Bone marrow (tissue), 2 donors: Measurements from ENCODE around the gene TM9SF4.

ENCODE experiments used
- DNase-seq, 2 donors: peaks; one replicate each; lab custom pipeline; 2025; lab: John Stamatoyannopoulos, UW

Gene TM9SF4

DNA sequence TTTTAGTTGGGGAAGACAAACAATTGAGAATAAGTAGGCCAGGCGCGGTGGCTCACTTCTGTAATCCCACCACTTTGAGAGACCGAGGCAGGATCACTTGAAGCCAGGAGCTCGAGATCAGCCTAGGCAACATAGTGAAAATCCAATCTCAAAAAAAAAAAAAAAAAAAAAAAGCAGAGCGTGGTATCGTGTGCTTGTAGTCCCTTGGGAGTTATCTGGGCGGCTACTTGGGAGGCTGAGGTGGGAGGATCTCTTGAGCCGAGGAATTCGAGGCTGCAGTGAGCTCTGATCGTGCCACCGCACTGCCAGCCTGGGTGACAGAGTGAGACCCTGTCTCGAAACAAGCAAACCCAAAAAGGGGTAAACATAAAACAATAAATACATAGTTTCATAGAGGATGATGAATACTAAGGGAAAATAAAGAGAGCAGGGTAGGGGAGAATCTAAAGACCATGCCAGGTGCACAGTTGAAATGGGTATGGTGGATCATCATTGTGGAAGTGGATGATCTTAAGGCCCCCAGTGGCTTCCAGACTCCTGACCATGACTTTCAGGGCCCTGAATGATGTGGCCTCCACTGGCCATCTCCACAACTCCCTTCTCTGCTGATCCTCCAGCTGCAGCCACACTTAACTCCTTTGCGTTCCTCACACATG is 99.1 kb downstream of the TM9SF4 start:
- no peak for DNase-seq

DNA sequence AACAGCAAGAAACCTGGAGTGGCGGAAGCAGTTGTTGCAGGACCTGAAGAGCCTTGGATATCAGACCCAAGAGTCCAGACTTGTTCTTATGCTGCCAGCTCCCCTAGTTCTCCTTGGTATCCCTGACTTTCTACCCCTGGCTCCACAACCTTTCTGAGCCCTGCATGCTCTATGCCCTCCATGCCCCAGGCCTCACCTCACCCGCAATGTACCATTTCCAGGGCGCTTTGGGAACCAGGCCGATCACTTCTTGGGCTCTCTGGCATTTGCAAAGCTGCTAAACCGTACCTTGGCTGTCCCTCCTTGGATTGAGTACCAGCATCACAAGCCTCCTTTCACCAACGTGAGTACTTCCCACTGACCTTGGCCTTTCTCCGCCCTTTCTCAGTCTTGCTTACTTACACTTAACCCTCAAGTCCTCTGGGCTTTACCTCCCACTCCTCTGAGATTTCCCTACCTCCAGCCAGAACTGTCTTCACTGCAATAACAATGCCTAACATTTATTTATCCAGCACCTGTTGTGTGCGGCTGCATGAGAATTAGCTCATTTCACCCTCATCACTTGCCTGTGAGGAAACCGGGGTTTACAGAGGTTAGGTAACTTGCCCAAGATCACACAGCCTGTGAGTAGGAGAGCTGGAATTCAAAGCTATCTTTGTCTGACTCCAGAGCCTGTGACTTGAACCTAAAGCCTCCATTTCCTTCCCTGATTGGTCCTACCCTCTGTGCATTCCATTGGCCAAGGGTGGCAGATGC is 100.5 kb downstream of the TM9SF4 start:
- DNase-seq, result no peak

DNA sequence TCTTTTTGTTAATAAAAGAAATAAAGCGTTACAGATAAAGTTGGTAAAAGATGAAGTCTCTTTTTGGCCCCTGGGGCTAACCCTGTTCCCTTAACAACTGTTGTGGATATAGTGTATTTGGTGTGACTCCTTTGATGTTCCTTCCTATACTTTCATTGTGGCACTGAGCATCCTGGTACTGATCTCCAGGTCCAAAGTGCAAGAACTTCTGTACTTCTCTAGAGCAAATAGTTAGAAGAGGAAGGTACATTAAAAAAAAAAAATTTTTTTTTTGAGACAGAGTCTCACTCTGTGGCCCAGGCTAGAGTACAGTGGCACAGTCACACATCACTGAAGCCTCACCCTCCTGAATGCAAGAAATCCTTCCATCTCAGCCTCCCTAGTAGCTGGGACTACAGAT is 104.4 kb downstream of the TM9SF4 start:
- no peak for DNase-seq

DNA sequence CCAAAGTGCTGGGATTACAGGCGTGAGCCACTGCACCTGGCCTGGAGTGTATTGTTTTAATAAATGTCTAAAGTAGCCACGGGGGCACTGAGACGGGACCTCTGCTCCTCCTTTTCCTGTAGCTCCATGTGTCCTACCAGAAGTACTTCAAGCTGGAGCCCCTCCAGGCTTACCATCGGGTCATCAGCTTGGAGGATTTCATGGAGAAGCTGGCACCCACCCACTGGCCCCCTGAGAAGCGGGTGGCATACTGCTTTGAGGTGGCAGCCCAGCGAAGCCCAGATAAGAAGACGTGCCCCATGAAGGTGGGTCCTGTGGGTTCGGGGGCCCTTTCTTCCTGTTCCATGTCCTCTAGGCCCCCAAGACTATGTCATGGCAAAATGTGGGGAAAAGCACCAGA is 105.6 kb downstream of the TM9SF4 start:
- no peak for DNase-seq

DNA sequence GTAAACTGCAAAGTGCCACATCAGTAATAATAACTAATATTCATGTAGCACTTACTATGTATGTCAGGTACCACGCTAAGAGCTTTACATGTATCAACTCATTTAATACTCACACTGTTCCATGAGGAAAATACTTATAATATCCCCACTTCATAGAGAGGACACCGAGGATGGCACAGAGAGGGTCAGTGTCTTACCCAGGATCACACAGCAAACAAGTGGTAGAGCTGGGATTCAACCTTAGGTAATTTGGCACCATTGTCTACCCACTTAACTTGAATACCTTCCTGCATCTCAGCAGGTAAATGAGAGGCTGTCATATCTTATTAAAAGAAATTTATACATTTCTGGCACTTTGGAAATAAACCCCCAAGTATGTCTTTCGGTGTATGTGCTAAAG is 106.2 kb downstream of the TM9SF4 start:
- DNase-seq, result no peak

DNA sequence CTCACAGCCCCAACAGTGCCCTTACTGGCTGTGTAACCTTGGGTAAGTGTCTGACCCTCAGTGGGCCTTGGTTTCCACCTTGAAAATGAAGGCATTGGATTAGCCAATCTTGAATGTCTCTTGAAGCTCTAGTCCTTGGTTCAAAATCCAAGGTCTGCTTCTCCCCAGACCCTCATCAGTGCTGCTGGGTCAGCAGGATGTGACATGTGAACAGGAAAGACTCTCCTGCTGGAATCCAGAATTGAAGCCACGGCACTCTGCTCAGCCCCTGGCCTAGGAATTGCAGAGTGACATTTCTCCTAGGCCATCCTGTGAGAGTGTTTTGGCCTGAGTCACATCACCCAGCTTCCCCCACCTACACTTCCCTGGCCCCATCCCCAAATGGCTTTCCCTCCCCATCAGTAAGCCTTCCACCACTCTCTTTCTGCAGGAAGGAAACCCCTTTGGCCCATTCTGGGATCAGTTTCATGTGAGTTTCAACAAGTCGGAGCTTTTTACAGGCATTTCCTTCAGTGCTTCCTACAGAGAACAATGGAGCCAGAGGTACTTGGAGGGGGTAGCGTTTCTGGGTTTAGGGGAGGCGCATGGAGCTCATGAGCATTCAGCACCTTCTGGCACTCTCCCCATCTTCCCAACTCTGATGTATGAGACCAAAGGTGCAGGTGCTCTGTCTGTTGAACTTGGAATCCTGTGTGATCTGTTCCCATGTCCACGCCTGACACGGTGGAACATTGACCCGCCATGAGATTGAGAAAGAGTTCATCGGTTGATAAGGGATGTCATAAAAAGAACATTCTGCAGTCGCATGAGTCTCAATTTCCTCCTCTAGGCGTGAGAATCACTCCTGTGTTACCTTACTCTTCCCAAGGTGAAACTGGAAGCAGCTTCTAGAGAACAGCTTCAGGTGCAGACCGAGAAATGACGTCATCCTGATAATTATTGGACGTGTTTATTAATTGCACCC is 106.9 kb downstream of the TM9SF4 start:
- DNase-seq, result no peak
